ENCODE measurements around the gene TMEM229A.

DNA sequence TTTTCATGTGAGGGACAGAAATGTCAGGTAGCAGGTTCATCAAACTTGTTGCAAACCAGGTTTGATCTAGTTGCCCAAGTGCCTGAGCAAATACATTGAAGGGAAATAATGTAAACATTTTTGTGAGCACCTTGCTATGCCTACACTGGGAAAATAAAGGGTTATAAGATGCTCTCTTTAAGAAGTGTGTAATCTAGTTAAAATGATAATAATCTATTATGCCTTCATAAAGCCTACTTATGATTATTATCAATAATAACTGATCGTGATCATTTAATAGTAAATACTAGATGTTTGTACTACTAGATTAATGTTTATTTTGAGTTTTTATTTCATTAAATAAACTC is 1.9 kb upstream of the TMEM229A start:
- TF ChIP-seq, protein P1, sequence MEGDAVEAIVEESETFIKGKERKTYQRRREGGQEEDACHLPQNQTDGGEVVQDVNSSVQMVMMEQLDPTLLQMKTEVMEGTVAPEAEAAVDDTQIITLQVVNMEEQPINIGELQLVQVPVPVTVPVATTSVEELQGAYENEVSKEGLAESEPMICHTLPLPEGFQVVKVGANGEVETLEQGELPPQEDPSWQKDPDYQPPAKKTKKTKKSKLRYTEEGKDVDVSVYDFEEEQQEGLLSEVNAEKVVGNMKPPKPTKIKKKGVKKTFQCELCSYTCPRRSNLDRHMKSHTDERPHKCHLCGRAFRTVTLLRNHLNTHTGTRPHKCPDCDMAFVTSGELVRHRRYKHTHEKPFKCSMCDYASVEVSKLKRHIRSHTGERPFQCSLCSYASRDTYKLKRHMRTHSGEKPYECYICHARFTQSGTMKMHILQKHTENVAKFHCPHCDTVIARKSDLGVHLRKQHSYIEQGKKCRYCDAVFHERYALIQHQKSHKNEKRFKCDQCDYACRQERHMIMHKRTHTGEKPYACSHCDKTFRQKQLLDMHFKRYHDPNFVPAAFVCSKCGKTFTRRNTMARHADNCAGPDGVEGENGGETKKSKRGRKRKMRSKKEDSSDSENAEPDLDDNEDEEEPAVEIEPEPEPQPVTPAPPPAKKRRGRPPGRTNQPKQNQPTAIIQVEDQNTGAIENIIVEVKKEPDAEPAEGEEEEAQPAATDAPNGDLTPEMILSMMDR (IDR thresholded peaks at IDR 0.05 in 8 of 11, conservative IDR thresholded peaks at IDR 0.05 in 3 of 11) = no peak
- no peak for TF ChIP-seq POLR2A (IDR thresholded peaks at IDR 0.05)
- no peak for TF ChIP-seq POLR2AphosphoS5 (IDR thresholded peaks at IDR 0.05)

Data from spleen (tissue), 7 donors.